SK-N-SH (cell line): ENCODE data around the gene LRMDA. TPM values are rescaled to one million over a fixed set of nuclear protein-coding genes. Genes with fewer than 3 reads are reported as not detected.

ENCODE experiments used
- CTCF ChIA-PET: fragments of 300-600, 350-600 bp; formaldehyde crosslinking; extraction: SDS; loops from one replicate; lab custom pipeline; 2021; lab: Yijun Ruan, JAX
- POLR2A ChIA-PET: fragments of 350-600 bp; sonication (Branson Sonifier 250); formaldehyde crosslinking; extraction: SDS; loops from one replicate; lab custom pipeline; 2020; ENCODE audit warnings: antibody characterized with exemption, inconsistent platforms; lab: Yijun Ruan, JAX
- DNase-seq: peaks from one replicate; pipeline ENCODE4 v3.0.0; 2012
- H2AFZ ChIP-seq: fragments of 200-600 bp; sonication (generic); 2 replicates; pipeline ENCODE4 v1.8.1; 2016; ENCODE audit warnings: antibody characterized with exemption, mild to moderate bottlenecking, low read depth
- H3F3A ChIP-seq: fragments of 200-600 bp; sonication (generic); replicated peaks from 2 replicates; pipeline ENCODE3; 2016; ENCODE audit warnings: antibody characterized with exemption, mild to moderate bottlenecking; ENCODE audit not compliant: insufficient read depth
- H3K27ac ChIP-seq, 2 experiments: fragments of 200-500 bp in 1 of 2; fragments of 200-600 bp in 1 of 2; sonication (Bioruptor generic) in 1 of 2; sonication (generic), shearing (Covaris generic) in 1 of 2; 2 replicates each; pipeline versions ENCODE4 v1.5.1 to v1.6.1; 2014 to 2016; ENCODE audit warnings: low read depth in 2 of 2, inconsistent platforms in 1 of 2, low read length in 1 of 2, mild to moderate bottlenecking in 1 of 2, mixed read lengths in 1 of 2
- H3K27me3 ChIP-seq: fragments of 200-600 bp; sonication (generic), shearing (Covaris generic); 2 replicates; pipeline ENCODE4 v1.6.1; 2016; ENCODE audit warnings: mixed run types; ENCODE audit not compliant: insufficient read depth
- H3K36me3 ChIP-seq, 2 experiments: fragments of 200-500 bp in 1 of 2; fragments of 200-600 bp in 1 of 2; sonication (Bioruptor generic) in 1 of 2; sonication (generic) in 1 of 2; replicated peaks in 1 of 2; 2 replicates each; pipeline versions ENCODE3 to v1.5.1; 2014 to 2016; ENCODE audit warnings: low read length in 1 of 2, mild to moderate bottlenecking in 1 of 2; ENCODE audit not compliant: insufficient read depth in 2 of 2, control insufficient read depth in 1 of 2
- H3K4me1 ChIP-seq, 2 experiments: fragments of 200-500 bp in 1 of 2; fragments of 200-600 bp in 1 of 2; sonication (Bioruptor generic) in 1 of 2; sonication (generic), shearing (Covaris generic) in 1 of 2; 2 replicates each; pipeline versions ENCODE4 v1.5.1 to v1.6.1; 2014 to 2016; ENCODE audit warnings: low read depth in 1 of 2, low read length in 1 of 2, mixed run types in 1 of 2; ENCODE audit not compliant: insufficient read depth in 2 of 2, control insufficient read depth in 1 of 2
- H3K4me2 ChIP-seq: fragments of 200-600 bp; sonication (generic), shearing (Covaris generic); 2 replicates; pipeline ENCODE4 v1.6.1; 2017; ENCODE audit warnings: mixed run types
- H3K4me3 ChIP-seq, 2 experiments: fragments of 200-500 bp in 1 of 2; fragments of 200-600 bp in 1 of 2; sonication (Bioruptor generic) in 1 of 2; sonication (generic), shearing (Covaris generic) in 1 of 2; 2 replicates each; pipeline versions ENCODE4 v1.5.1 to v1.8.1; 2014 to 2016; ENCODE audit warnings: low read depth in 2 of 2, inconsistent platforms in 1 of 2, low read length in 1 of 2, mild to moderate bottlenecking in 1 of 2, mixed read lengths in 1 of 2, moderate library complexity in 1 of 2
- H3K79me2 ChIP-seq: fragments of 200-600 bp; sonication (generic); 2 replicates; pipeline ENCODE4 v1.8.1; 2017; ENCODE audit warnings: mild to moderate bottlenecking; ENCODE audit not compliant: insufficient read depth
- H3K9ac ChIP-seq: fragments of 200-600 bp; sonication (generic); 2 replicates; pipeline ENCODE4 v1.6.1; 2017; ENCODE audit warnings: mixed run types
- H3K9me2 ChIP-seq: fragments of 200-600 bp; sonication (generic); 2 replicates; pipeline ENCODE4 v1.6.1; 2017; ENCODE audit warnings: mixed run types
- H3K9me3 ChIP-seq: fragments of 200-600 bp; sonication (generic); 2 replicates; pipeline ENCODE4 v1.6.1; 2017; ENCODE audit warnings: mixed run types, mild to moderate bottlenecking, moderate library complexity
- H4K20me1 ChIP-seq: fragments of 200-600 bp; sonication (generic); 2 replicates; pipeline ENCODE4 v1.6.1; 2017; ENCODE audit warnings: mild to moderate bottlenecking, mixed run types; ENCODE audit not compliant: insufficient read depth
- CHD2 ChIP-seq: fragments of 150-350 bp; IDR thresholded peaks from 2 replicates; pipeline ENCODE4 v1.6.1; 2018; ENCODE audit warnings: low read length; ENCODE audit not compliant: partially characterized antibody
- FOXJ3 ChIP-seq: sonication (generic); formaldehyde crosslinking; IDR thresholded peaks from 2 replicates; pipeline ENCODE4 v1.5.1; 2020; ENCODE audit warnings: mild to moderate bottlenecking, missing genetic modification reagents
- MAX ChIP-seq: IDR thresholded peaks from 2 replicates; pipeline ENCODE4 v1.4.0; 2012; ENCODE audit warnings: low read depth
- MEF2A ChIP-seq: IDR thresholded peaks from 2 replicates; pipeline ENCODE4 v1.4.0; 2012; ENCODE audit warnings: low read depth, borderline replicate concordance
- MXI1 ChIP-seq: IDR thresholded peaks from 2 replicates; pipeline ENCODE4 v1.6.1; 2012; ENCODE audit warnings: mild to moderate bottlenecking, low read depth, low read length, improper control_type of control experiment
- NFIC ChIP-seq: IDR thresholded peaks from 2 replicates; pipeline ENCODE4 v1.4.0; 2012; ENCODE audit warnings: borderline replicate concordance
- RCOR1 ChIP-seq: fragments of 150-350 bp; IDR thresholded peaks from 2 replicates; pipeline ENCODE4 v1.6.1; 2017; ENCODE audit warnings: antibody characterized with exemption, low read length
- REST ChIP-seq: IDR thresholded peaks from 2 replicates; pipeline ENCODE4 v1.6.1; 2012; ENCODE audit warnings: mild to moderate bottlenecking, low read depth, low read length, moderate library complexity
- SIN3A ChIP-seq: IDR thresholded peaks from 2 replicates; pipeline ENCODE4 v1.6.1; 2012; ENCODE audit warnings: low read depth, mild to moderate bottlenecking, low read length, moderate library complexity, borderline replicate concordance
- TCF12 ChIP-seq: IDR thresholded peaks from 2 replicates; pipeline ENCODE4 v1.4.0; 2012
- YY1 ChIP-seq: IDR thresholded peaks from 2 replicates; pipeline ENCODE4 v1.4.0; 2012; ENCODE audit warnings: low read depth, mild to moderate bottlenecking
- WGBS: methylation state at CpG from one replicate; pipeline ENCODE4 v1.1.6; 2017; ENCODE audit warnings: low lambda C conversion rate; 5-methylcytosine and 5-hydroxymethylcytosine counted together
- polyA plus RNA-seq, 3 experiments: library from polyadenylated mRNA; depleted of rRNA; stranded (reverse); fragments of >200 nt; gene quantifications; 2 replicates each; pipeline ENCODE4 v1.2.3, GENCODE V29; 2012

Gene LRMDA
- polyA plus RNA-seq, 1 of the 3 experiments (the other 2 are of a cell fraction) = 0.95 TPM

GRCh38 chr10:75838486-75838885 lies 407.1 kb downstream of the LRMDA start:
- WGBS = 52% methylated on average over 1 of the region's 1 CpG
- Histone ChIP-seq H3K9me3 (no peaks in the 10 kb centered on the region), H2AFZ (no peak overlapping the region), H4K20me1 (no peaks in the 10 kb centered on the region), H3F3A (no peaks in the 10 kb centered on the region), H3K27ac (no peak overlapping the region), H3K4me1 (no peaks in the 10 kb centered on the region; a peak in 1 of 4 replicates), H3K36me3 (no peaks in the 10 kb centered on the region), H3K79me2 (no peaks in the 10 kb centered on the region; the same call in 1 of the 2 replicates), H3K4me3 (no peak overlapping the region), H3K9me2 (no peaks in the 10 kb centered on the region), H3K9ac (no peak overlapping the region), H3K4me2 (no peak overlapping the region), H3K27me3 (no peaks in the 10 kb centered on the region)
- no peak for DNase-seq
- TF ChIP-seq MXI1 = no peak
- TF ChIP-seq CHD2 = no peak
- TF ChIP-seq YY1 = no peak
- no peak for TF ChIP-seq FOXJ3 (CRISPR knock-in tag)
- ChIA-PET POLR2A (no interaction called here), CTCF (interaction anchor here (1.0 to 1.2 kb wide), 2 partner anchors 10 to 72 kb away, joined by 3 read pairs; no protein-coding TSS in a partner anchor)

- TF ChIP-seq RCOR1 = no peak
- no peak for TF ChIP-seq NFIC
- TF ChIP-seq REST = no peak
- TF ChIP-seq SIN3A = no peak
- TF ChIP-seq MEF2A = no peak
- TF ChIP-seq MAX = no peak
- TF ChIP-seq TCF12 = no peak
- H3K4me1 ChIP-seq = no peaks in the 10 kb centered on the region; a peak in 1 of 4 replicates
Observed at GRCh38 chr10:75839020-75839419, 407.6 kb downstream of the LRMDA start.

More at GRCh38 chr10:75839020-75839419, 407.6 kb downstream of the LRMDA start:
- no peaks in the 10 kb centered on the region for H3K27me3 ChIP-seq
- H3K9ac ChIP-seq = no peak overlapping the region
- no peaks in the 10 kb centered on the region for H3K9me2 ChIP-seq
- no peak overlapping the region for H2AFZ ChIP-seq
- no peaks in the 10 kb centered on the region for H3K36me3 ChIP-seq
- H4K20me1 ChIP-seq = no peaks in the 10 kb centered on the region
- DNase-seq = no peak
- no peaks in the 10 kb centered on the region; the same call in 1 of the 2 replicates for H3K79me2 ChIP-seq
- 63% methylated on average over 2 of the region's 2 CpGs for WGBS
- no peaks in the 10 kb centered on the region for H3K9me3 ChIP-seq
- CTCF ChIA-PET = interaction anchor here (1.0 kb wide), 1 partner anchor 11 kb away, joined by 3 read pairs; no protein-coding TSS in a partner anchor
- H3F3A ChIP-seq = no peaks in the 10 kb centered on the region
- no peak overlapping the region for H3K4me3 ChIP-seq
- no peak overlapping the region for H3K27ac ChIP-seq
- POLR2A ChIA-PET = no interaction called here
- no peak overlapping the region for H3K4me2 ChIP-seq
